Liver (tissue), 3 donors: ENCODE results near the gene HOXA3.

ENCODE experiments used
- ATF3 ChIP-seq: IDR thresholded peaks from 2 replicates; pipeline ENCODE4 v1.6.1; 2016; ENCODE audit warnings: antibody characterized with exemption
- CTCF ChIP-seq: fragments of 150-350 bp; IDR thresholded peaks from 2 replicates; pipeline ENCODE4 v1.5.1; 2017; ENCODE audit warnings: improper control_type of control experiment, low read depth, low read length; ENCODE audit not compliant: missing input control
- FOXA1 ChIP-seq: IDR thresholded peaks from 2 replicates; pipeline ENCODE4 v1.6.1; 2016; ENCODE audit warnings: antibody characterized with exemption
- GABPA ChIP-seq, 2 donors: IDR thresholded peaks in 1 of 2; conservative IDR thresholded peaks in 1 of 2; 2 replicates each; pipeline ENCODE4 v1.6.1; 2016; ENCODE audit warnings: antibody characterized with exemption in 2 of 2, mild to moderate bottlenecking in 1 of 2, moderate library complexity in 1 of 2
- JUND ChIP-seq, 2 donors: IDR thresholded peaks; 2 replicates each; pipeline ENCODE4 v1.6.1; 2016; ENCODE audit warnings: antibody characterized with exemption in 2 of 2
- MAX ChIP-seq: IDR thresholded peaks from 2 replicates; pipeline ENCODE4 v1.6.1; 2016; ENCODE audit warnings: antibody characterized with exemption
- RAD21 ChIP-seq, 2 donors: IDR thresholded peaks; 2 replicates each; pipeline ENCODE4 v1.6.1; 2016; ENCODE audit warnings: antibody characterized with exemption in 2 of 2, mild to moderate bottlenecking in 2 of 2
- REST ChIP-seq: IDR thresholded peaks from 2 replicates; pipeline ENCODE4 v1.6.1; 2016; ENCODE audit warnings: antibody characterized with exemption, mild to moderate bottlenecking
- RXRA ChIP-seq, 2 donors: IDR thresholded peaks; 2 replicates each; pipeline ENCODE4 v1.6.1; 2017 to 2018; ENCODE audit warnings: antibody characterized with exemption in 2 of 2, mild to moderate bottlenecking in 1 of 2
- SP1 ChIP-seq: IDR thresholded peaks from 2 replicates; pipeline ENCODE4 v1.6.1; 2018; ENCODE audit warnings: antibody characterized with exemption, mild to moderate bottlenecking
- TAF1 ChIP-seq: conservative IDR thresholded peaks from 2 replicates; pipeline ENCODE4 v1.6.1; 2016; ENCODE audit warnings: antibody characterized with exemption, mild to moderate bottlenecking
- YY1 ChIP-seq: IDR thresholded peaks from 2 replicates; pipeline ENCODE4 v1.6.1; 2016; ENCODE audit warnings: antibody characterized with exemption, mild to moderate bottlenecking
- ZBTB33 ChIP-seq: IDR thresholded peaks from 2 replicates; pipeline ENCODE4 v1.6.1; 2016; ENCODE audit warnings: antibody characterized with exemption
- donor health status: healthy.
- donor health status: healthy.

- TF ChIP-seq CTCF (no peak), MAX (no peak), YY1 (no peak), RAD21 (IDR thresholded peaks at IDR 0.05) (no peak), REST (no peak), SP1 (no peak), JUND (IDR thresholded peaks at IDR 0.05) (no peak), RXRA (IDR thresholded peaks at IDR 0.05) (no peak), FOXA1 (no peak), GABPA (IDR thresholded peaks at IDR 0.05 in 1 of 2, conservative IDR thresholded peaks at IDR 0.05 in 1 of 2) (no peak), ATF3 (no peak), ZBTB33 (no peak), TAF1 (no peak)
These were observed 18.0 kb downstream of the HOXA3 start for GRCh38 chr7:27134392-27134791.
